Renal pelvis (tissue), 4 donors: ENCODE results near the gene RPAP2. TPM values are rescaled to one million over a fixed set of nuclear protein-coding genes. Genes with fewer than 3 reads are reported as not detected.
"Not testable (repeated sequence)": the region's sequence is repeated elsewhere in the genome, so short reads cannot be mapped to it uniquely, and the experiment has no call there.

Experiments
- DNase-seq: peaks from one replicate; pipeline ENCODE4 v3.0.0-alpha.2; 2013
- polyA plus RNA-seq, 3 donors: library from polyadenylated mRNA; unstranded; fragments of 120-200 nt; gene quantifications; one replicate each; pipeline ENCODE4 v1.2.1, GENCODE V29; 2013; ENCODE audit not compliant: insufficient read length in 3 of 3

The RPAP2 gene
- polyA plus RNA-seq, 3 donors = 26.6 to 30.1 (median 28.7) TPM

- DNase-seq = no peak
Observed at GRCh38 chr1:92315766-92316599, 17.1 kb downstream of the RPAP2 start.

- no peak for DNase-seq
Observed at GRCh38 chr1:92317836-92318493, 19.1 kb downstream of the RPAP2 start.

GRCh38 chr1:92323473-92324453 lies 24.9 kb downstream of the RPAP2 start:
- no peak for DNase-seq

- DNase-seq = no peak
Observed at GRCh38 chr1:92324784-92325183, 25.9 kb downstream of the RPAP2 start.

- DNase-seq = no peak
Observed at GRCh38 chr1:92326681-92327080, 27.8 kb downstream of the RPAP2 start.

- no peak for DNase-seq
Observed at GRCh38 chr1:92327794-92328193, 28.9 kb downstream of the RPAP2 start.

GRCh38 chr1:92329347-92330129 lies 30.7 kb downstream of the RPAP2 start:
- no peak for DNase-seq

GRCh38 chr1:92333668-92334067 lies 34.8 kb downstream of the RPAP2 start:
- DNase-seq = no peak

- DNase-seq = no peak
Observed at GRCh38 chr1:92340154-92340553, 41.3 kb downstream of the RPAP2 start.

- no peak for DNase-seq
Observed at GRCh38 chr1:92342401-92342800, 43.5 kb downstream of the RPAP2 start.

GRCh38 chr1:92343061-92343460 lies 44.2 kb downstream of the RPAP2 start:
- DNase-seq = no peak

- DNase-seq = no peak
Observed at GRCh38 chr1:92346866-92347640, 48.2 kb downstream of the RPAP2 start.

- no peak for DNase-seq
Observed at GRCh38 chr1:92352856-92353255, 54.0 kb downstream of the RPAP2 start.

- DNase-seq = no peak
Observed at GRCh38 chr1:92354259-92354658, 55.4 kb downstream of the RPAP2 start.

GRCh38 chr1:92356956-92357355 lies 58.1 kb downstream of the RPAP2 start:
- DNase-seq = no peak

- DNase-seq = not testable (repeated sequence)
Observed at GRCh38 chr1:92359382-92359781, 60.5 kb downstream of the RPAP2 start.

- no peak for DNase-seq
Observed at GRCh38 chr1:92359986-92360385, 61.1 kb downstream of the RPAP2 start.

GRCh38 chr1:92362970-92363369 lies 64.1 kb downstream of the RPAP2 start:
- no peak for DNase-seq

GRCh38 chr1:92363401-92363800 lies 64.5 kb downstream of the RPAP2 start:
- no peak for DNase-seq

- DNase-seq = no peak
Observed at GRCh38 chr1:92365378-92366039, 66.7 kb downstream of the RPAP2 start.
